H1 (cell line): Measurements from ENCODE around the gene SP5. TPM values are rescaled to one million over a fixed set of nuclear protein-coding genes. Genes with fewer than 3 reads are reported as not detected.

Experiments
- CTCF ChIA-PET: fragments of 300-600 bp; sonication (Branson Sonifier 250); formaldehyde crosslinking; loops from one replicate; lab custom pipeline; 2021; ENCODE audit not compliant: partially characterized antibody; lab: Charles Lee
- POLR2A ChIA-PET: fragments of 300-600 bp; sonication (Branson Sonifier 250); formaldehyde crosslinking; loops from one replicate; lab custom pipeline; 2021; ENCODE audit warnings: inconsistent platforms; ENCODE audit not compliant: partially characterized antibody; lab: Charles Lee
- DNase-seq, 2 experiments: peaks; one replicate each; pipeline versions ENCODE4 v3.0.0 to v3.0.0-alpha.2; 2010 to 2022; ENCODE audit warnings: low spot score in 2 of 2, low read depth in 1 of 2, mixed read lengths in 1 of 2
- FAIRE-seq: peaks from 2 replicates; lab custom pipeline; 2011; peaks lifted over from hg19 to GRCh38; lab: Jason Lieb, UNC
- H2AFZ ChIP-seq: 2 replicates; pipeline ENCODE4 v1.8.1; 2012; ENCODE audit warnings: low read length, inconsistent platforms
- H2AK5ac ChIP-seq: 2 replicates; pipeline ENCODE4 v1.6.1; 2013; ENCODE audit warnings: low read depth, low read length
- H2BK120ac ChIP-seq: replicated peaks from 2 replicates; pipeline ENCODE3; 2013; ENCODE audit warnings: low read depth, low read length, inconsistent platforms
- H2BK12ac ChIP-seq: 2 replicates; pipeline ENCODE4 v1.6.1; 2013; ENCODE audit warnings: low read depth, low read length
- H2BK15ac ChIP-seq: 2 replicates; pipeline ENCODE4 v1.6.1; 2013; ENCODE audit warnings: low read length
- H2BK20ac ChIP-seq: 2 replicates; pipeline ENCODE4 v1.6.1; 2013; ENCODE audit warnings: low read length
- H2BK5ac ChIP-seq: 2 replicates; pipeline ENCODE4 v1.6.1; 2013; ENCODE audit warnings: low read depth, low read length
- H3K14ac ChIP-seq: 2 replicates; pipeline ENCODE4 v1.6.1; 2013; ENCODE audit warnings: inconsistent platforms; ENCODE audit not compliant: insufficient read length
- H3K18ac ChIP-seq: 2 replicates; pipeline ENCODE4 v1.6.1; 2013; ENCODE audit warnings: low read length; ENCODE audit errors: extremely low read depth
- H3K23ac ChIP-seq: 2 replicates; pipeline ENCODE4 v1.6.1; 2013; ENCODE audit warnings: inconsistent platforms; ENCODE audit not compliant: insufficient read length
- H3K23me2 ChIP-seq: 2 replicates; pipeline ENCODE4 v1.6.1; 2013; ENCODE audit warnings: low read depth, low read length
- H3K27ac ChIP-seq: 2 replicates; pipeline ENCODE4 v1.6.1; 2011; ENCODE audit warnings: low read depth, low read length, inconsistent platforms
- H3K27me3 ChIP-seq, 4 experiments: replicated peaks in 1 of 4; 1 replicate in 1 of 4; 2 replicates in 3 of 4; pipeline versions ENCODE4 v1.6.1 to v1.8.1; 2011 to 2013; ENCODE audit warnings: low read length in 3 of 4, mild to moderate bottlenecking in 3 of 4, inconsistent platforms in 2 of 4, mixed read lengths in 2 of 4, moderate library complexity in 1 of 4; ENCODE audit not compliant: control insufficient read depth in 3 of 4, insufficient read depth in 3 of 4; ENCODE audit errors: extremely low read depth in 1 of 4
- H3K36me3 ChIP-seq, 4 experiments: 2 replicates each; pipeline versions ENCODE4 v1.6.1 to v1.8.1; 2011 to 2013; ENCODE audit warnings: mild to moderate bottlenecking in 4 of 4, low read length in 3 of 4, moderate library complexity in 2 of 4, control low read depth in 1 of 4, inconsistent platforms in 1 of 4; ENCODE audit not compliant: insufficient read depth in 4 of 4, control insufficient read depth in 2 of 4
- H3K4ac ChIP-seq: replicated peaks from 2 replicates; pipeline ENCODE3; 2013; ENCODE audit warnings: low read length, low read depth, mixed read lengths, inconsistent platforms; ENCODE audit not compliant: insufficient read length
- H3K4me1 ChIP-seq, 4 experiments: replicated peaks in 1 of 4; 1 replicate in 1 of 4; 2 replicates in 3 of 4; pipeline versions ENCODE4 v1.6.1 to v1.8.1; 2011 to 2013; ENCODE audit warnings: low read length in 3 of 4, inconsistent platforms in 2 of 4, mixed read lengths in 1 of 4; ENCODE audit not compliant: insufficient read depth in 4 of 4, control insufficient read depth in 3 of 4
- H3K4me2 ChIP-seq, 2 experiments: 2 replicates each; pipeline versions ENCODE4 v1.6.1 to v1.8.1; 2011 to 2013; ENCODE audit warnings: low read depth in 2 of 2, low read length in 2 of 2, control low read depth in 1 of 2, inconsistent platforms in 1 of 2, mild to moderate bottlenecking in 1 of 2; ENCODE audit not compliant: insufficient read depth in 1 of 2
- H3K4me3 ChIP-seq, 4 experiments: fragments of 200-600, 300-600 bp in 1 of 4; sonication (generic), shearing (Covaris generic), sonication (Bioruptor Twin) in 1 of 4; 2 replicates each; pipeline versions ENCODE4 v1.5.1 to v1.8.1; 2011 to 2016; ENCODE audit warnings: low read length in 4 of 4, low read depth in 3 of 4, control low read depth in 2 of 4, inconsistent platforms in 2 of 4, mild to moderate bottlenecking in 2 of 4, mixed read lengths in 1 of 4, moderate library complexity in 1 of 4; ENCODE audit not compliant: insufficient read depth in 2 of 4; ENCODE audit errors: extremely low read depth in 1 of 4
- H3K56ac ChIP-seq: replicated peaks from 2 replicates; pipeline ENCODE3; 2013; ENCODE audit warnings: low read depth, mild to moderate bottlenecking, mixed read lengths, low read length, inconsistent platforms; ENCODE audit not compliant: insufficient read length
- H3K79me1 ChIP-seq: 2 replicates; pipeline ENCODE4 v1.6.1; 2013; ENCODE audit warnings: low read depth, low read length, control low read depth
- H3K79me2 ChIP-seq, 2 experiments: 2 replicates each; pipeline versions ENCODE4 v1.6.1 to v1.8.1; 2012 to 2013; ENCODE audit warnings: low read length in 2 of 2, mild to moderate bottlenecking in 2 of 2, inconsistent platforms in 1 of 2; ENCODE audit not compliant: insufficient read depth in 2 of 2, control insufficient read depth in 1 of 2
- H3K9ac ChIP-seq, 4 experiments: replicated peaks in 1 of 4; 1 replicate in 1 of 4; 2 replicates in 3 of 4; pipeline versions ENCODE4 v1.6.1 to v1.8.1; 2011 to 2013; ENCODE audit warnings: low read depth in 3 of 4, low read length in 3 of 4, control low read depth in 2 of 4, mild to moderate bottlenecking in 2 of 4, moderate library complexity in 2 of 4, inconsistent platforms in 1 of 4; ENCODE audit errors: extremely low read depth in 1 of 4
- H3K9me3 ChIP-seq, 2 experiments: 2 replicates each; pipeline versions ENCODE4 v1.6.1 to v1.8.1; 2012 to 2013; ENCODE audit warnings: mild to moderate bottlenecking in 2 of 2, moderate library complexity in 2 of 2, control low read depth in 1 of 2, inconsistent platforms in 1 of 2, low read depth in 1 of 2, low read length in 1 of 2, mixed read lengths in 1 of 2; ENCODE audit not compliant: insufficient read depth in 2 of 2
- H4K20me1 ChIP-seq, 2 experiments: replicated peaks in 1 of 2; 2 replicates each; pipeline versions ENCODE3 to v1.8.1; 2011 to 2013; ENCODE audit warnings: inconsistent platforms in 2 of 2, low read length in 2 of 2, mild to moderate bottlenecking in 1 of 2; ENCODE audit not compliant: insufficient read depth in 2 of 2, control insufficient read depth in 1 of 2
- H4K5ac ChIP-seq: 2 replicates; pipeline ENCODE4 v1.6.1; 2013; ENCODE audit warnings: low read length, low read depth, mixed read lengths, inconsistent platforms; ENCODE audit not compliant: insufficient read length
- H4K8ac ChIP-seq: 2 replicates; pipeline ENCODE4 v1.8.0; 2013; ENCODE audit warnings: mild to moderate bottlenecking, moderate library complexity, low read length, inconsistent platforms; ENCODE audit not compliant: insufficient read depth; ENCODE audit errors: extremely low read depth
- H4K91ac ChIP-seq: replicated peaks from 2 replicates; pipeline ENCODE3; 2013; ENCODE audit warnings: low read length, mixed read lengths, inconsistent platforms; ENCODE audit not compliant: insufficient read length
- ATF3 ChIP-seq: IDR thresholded peaks from 2 replicates; pipeline ENCODE4 v1.6.1; 2011; ENCODE audit warnings: low read depth, mild to moderate bottlenecking, low read length; ENCODE audit not compliant: insufficient read depth
- CBX5 ChIP-seq: fragments of 300-800, 300-1000 bp; sonication (generic); IDR thresholded peaks from 2 replicates; pipeline ENCODE4 v1.7.1; 2016; ENCODE audit warnings: antibody characterized with exemption, low read length, low read depth
- CHD2 ChIP-seq: IDR thresholded peaks from 2 replicates; pipeline ENCODE4 v1.6.1; 2012; ENCODE audit warnings: low read length, improper control_type of control experiment
- CTBP2 ChIP-seq: IDR thresholded peaks from 2 replicates; pipeline ENCODE4 v1.7.0; 2011; ENCODE audit warnings: borderline replicate concordance, mild to moderate bottlenecking, moderate library complexity, mixed read lengths, low read length; ENCODE audit not compliant: insufficient read depth, insufficient read length
- KDM5A ChIP-seq: fragments of 200-600 bp; IDR thresholded peaks from 2 replicates; pipeline ENCODE4 v1.7.1; 2012; ENCODE audit warnings: mild to moderate bottlenecking, low read length, inconsistent platforms, mixed read lengths
- POLR2A ChIP-seq, 2 experiments: IDR thresholded peaks; 1 replicate in 1 of 2; 2 replicates in 1 of 2; pipeline ENCODE4 v1.6.1; 2011; ENCODE audit warnings: low read depth in 2 of 2, low read length in 2 of 2, mild to moderate bottlenecking in 2 of 2; ENCODE audit errors: control extremely low read depth in 1 of 2
- POU5F1 ChIP-seq: IDR thresholded peaks from 2 replicates; pipeline ENCODE4 v1.6.1; 2011; ENCODE audit warnings: low read depth, mild to moderate bottlenecking, low read length, moderate library complexity
- SP1 ChIP-seq: IDR thresholded peaks from 2 replicates; pipeline ENCODE4 v1.6.1; 2011; ENCODE audit warnings: low read depth, low read length
- SUZ12 ChIP-seq: fragments of 200-600 bp; sonication (generic); IDR thresholded peaks from 2 replicates; pipeline ENCODE4 v1.6.1; 2012; ENCODE audit warnings: mild to moderate bottlenecking, inconsistent platforms, low read length, moderate library complexity, mixed read lengths
- ZNF274 ChIP-seq: IDR thresholded peaks from 2 replicates; pipeline ENCODE4 v1.7.0; 2012; ENCODE audit warnings: low read length, borderline replicate concordance; ENCODE audit errors: extremely low read depth
- WGBS, 2 experiments: shearing (Covaris generic) in 1 of 2; methylation state at CpG; one replicate each; pipeline versions ENCODE4 v1.1.6 to v1.1.7; 2013 to 2015; ENCODE audit warnings: low lambda C conversion rate in 2 of 2, mixed read lengths in 2 of 2, inconsistent platforms in 1 of 2, low coverage in 1 of 2, missing lambda C conversion rate in 1 of 2; ENCODE audit not compliant: insufficient replicate concordance in 2 of 2, insufficient coverage in 1 of 2, insufficient read length in 1 of 2; ENCODE audit errors: extremely low coverage in 1 of 2, missing lambda C conversion rate in 1 of 2; 5-methylcytosine and 5-hydroxymethylcytosine counted together
- polyA plus RNA-seq, 7 experiments: library from polyadenylated mRNA; depleted of rRNA in 3 of 7; stranded (reverse) in 5 of 7; unstranded in 2 of 7; fragments of >200 nt in 5 of 7; fragments of 200-250 nt in 2 of 7; gene quantifications; 1 replicate in 5 of 7; 2 replicates in 1 of 7; 4 replicates in 1 of 7; pipeline versions ENCODE4 v1.2.1 to v1.2.3, GENCODE V29; 2011 to 2013; ENCODE audit warnings: missing spikeins in 2 of 7, mixed read lengths in 2 of 7
- total RNA-seq: library from RNA; stranded (reverse); fragmentation: NEBNext Ultra II Directional; extraction: Animal tissue kit (Norgen Biotek cat#: 25700); gene quantifications from 2 replicates; pipeline ENCODE4 v1.2.1, GENCODE V29; 2021
- TF ChIP-seq, protein P1 (sequence below), 3 experiments: IDR thresholded peaks; 1 replicate in 2 of 3; 2 replicates in 1 of 3; pipeline versions ENCODE4 v1.5.1 to v1.6.1; 2011; ENCODE audit warnings: low read length in 3 of 3, mild to moderate bottlenecking in 3 of 3, inconsistent platforms in 2 of 3, low read depth in 1 of 3, moderate library complexity in 1 of 3; ENCODE audit not compliant: insufficient read depth in 1 of 3; ENCODE audit errors: control extremely low read depth in 1 of 3

Gene SP5
- total and polyA plus RNA-seq, 2 of the 8 experiments (the other 6 are each of a cell fraction or from before 2014, with no cell fraction given), result 0.17 TPM; not detected in 1

DNA sequence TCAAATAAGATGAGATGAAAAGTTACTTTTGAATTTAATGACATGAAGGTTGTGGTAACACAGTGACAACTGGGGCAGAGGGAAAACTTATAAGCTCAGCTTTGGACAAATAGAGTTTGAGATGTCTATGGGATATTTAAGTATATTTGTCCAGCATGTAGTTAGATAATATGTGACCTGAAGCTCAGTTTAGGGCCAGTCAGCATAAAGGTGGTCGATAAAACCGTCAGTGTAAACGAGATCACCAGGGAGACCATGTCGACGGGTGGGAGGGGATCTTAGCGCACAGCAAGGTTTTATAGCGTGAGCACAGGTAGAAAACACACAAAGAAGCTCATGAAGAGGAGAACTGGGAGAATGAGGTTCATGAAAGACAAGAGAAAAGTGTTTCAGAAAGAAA lies 47.6 kb downstream of the SP5 start:
- Histone ChIP-seq H2BK15ac (no peak overlapping the region), H3K79me1 (no peaks in the 10 kb centered on the region), H3K27ac (no peak overlapping the region), H4K20me1 (no peaks in the 10 kb centered on the region), H4K5ac (no peak overlapping the region), H3K4me2 (no peak overlapping the region), H2BK12ac (peak overlapping the region; percentile 68; the same call in 1 of the 2 replicates), H3K36me3 (no peaks in the 10 kb centered on the region), H3K9me3 (no peaks in the 10 kb centered on the region), H4K91ac (peak overlapping the region; percentile 65), H2BK5ac (no peak overlapping the region), H3K4me3 (no peak overlapping the region), H2BK120ac (no peak overlapping the region), H3K18ac (no peak overlapping the region), H3K23ac (no peak overlapping the region), H3K9ac (no peak overlapping the region), H4K8ac (no peak overlapping the region), H3K79me2 (no peaks in the 10 kb centered on the region), H2AFZ (no peak overlapping the region), H3K56ac (no peak overlapping the region), H3K27me3 (no peaks in the 10 kb centered on the region), H3K14ac (no peak overlapping the region), H3K4ac (no peak overlapping the region), H3K23me2 (no peaks in the 10 kb centered on the region; the same call in 1 of the 2 replicates), H2AK5ac (0 out of 2 replicates have a peak overlapping the region, but pooled peaks have one; percentile 72), H3K4me1 (peaks cover 0 to 6% (median 2%) of the 10 kb centered on the region in 4 experiments; a peak in 3 of 7 replicates), H2BK20ac (peak overlapping the region; percentile 94; the same call in 1 of the 2 replicates)
- POLR2A ChIA-PET, result interaction anchor here (0.6 kb wide), 1 partner anchor 8 kb away, joined by 3 read pairs; no protein-coding TSS in a partner anchor
- no peak for DNase-seq
- 77% methylated on average over 7 of the region's 7 CpGs; no CpG with 5 or more reads in 1 of the 2 experiments for WGBS, 2 experiments
- CTCF ChIA-PET, result interaction anchor here (0.8 to 2.2 kb wide), 5 partner anchors 9 to 354 kb away, joined by 3 to 10 read pairs (median 4); no protein-coding TSS in a partner anchor
- no peak for FAIRE-seq
- TF ChIP-seq CHD2, result no peak
- TF ChIP-seq, protein P1, sequence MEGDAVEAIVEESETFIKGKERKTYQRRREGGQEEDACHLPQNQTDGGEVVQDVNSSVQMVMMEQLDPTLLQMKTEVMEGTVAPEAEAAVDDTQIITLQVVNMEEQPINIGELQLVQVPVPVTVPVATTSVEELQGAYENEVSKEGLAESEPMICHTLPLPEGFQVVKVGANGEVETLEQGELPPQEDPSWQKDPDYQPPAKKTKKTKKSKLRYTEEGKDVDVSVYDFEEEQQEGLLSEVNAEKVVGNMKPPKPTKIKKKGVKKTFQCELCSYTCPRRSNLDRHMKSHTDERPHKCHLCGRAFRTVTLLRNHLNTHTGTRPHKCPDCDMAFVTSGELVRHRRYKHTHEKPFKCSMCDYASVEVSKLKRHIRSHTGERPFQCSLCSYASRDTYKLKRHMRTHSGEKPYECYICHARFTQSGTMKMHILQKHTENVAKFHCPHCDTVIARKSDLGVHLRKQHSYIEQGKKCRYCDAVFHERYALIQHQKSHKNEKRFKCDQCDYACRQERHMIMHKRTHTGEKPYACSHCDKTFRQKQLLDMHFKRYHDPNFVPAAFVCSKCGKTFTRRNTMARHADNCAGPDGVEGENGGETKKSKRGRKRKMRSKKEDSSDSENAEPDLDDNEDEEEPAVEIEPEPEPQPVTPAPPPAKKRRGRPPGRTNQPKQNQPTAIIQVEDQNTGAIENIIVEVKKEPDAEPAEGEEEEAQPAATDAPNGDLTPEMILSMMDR (IDR thresholded peaks at IDR 0.05; ENCODE audit: control extremely low read depth in 1 of 3, insufficient read depth in 1 of 3, low read depth in 1 of 3, low read length in 3 of 3), result no peak
- TF ChIP-seq CTBP2, result no peak
- TF ChIP-seq ATF3, result no peak
- no peak for TF ChIP-seq CBX5
- no peak for TF ChIP-seq SUZ12
- no peak for TF ChIP-seq POLR2A (IDR thresholded peaks at IDR 0.05; ENCODE audit: control extremely low read depth in 1 of 2, low read depth in 2 of 2, low read length in 2 of 2)
- TF ChIP-seq KDM5A, result no peak
- no peak for TF ChIP-seq ZNF274
- TF ChIP-seq POU5F1, result no peak
- TF ChIP-seq SP1, result no peak
